ENCODE results near the gene ENTHD1. TPM values are rescaled to one million over a fixed set of nuclear protein-coding genes. Genes with fewer than 3 reads are reported as not detected.

ENTHD1 gene
- total and polyA plus RNA-seq, 10 of the 15 experiments (the other 5 are each of a cell fraction or from before 2014, with no cell fraction given), result 0.09 to 0.52 (median 0.21) TPM; not detected in 1

GRCh38 chr22:39883057-39883456 is 10.5 kb downstream of the ENTHD1 start:
- SMC1A ChIA-PET (ENCODE audit: uncharacterized antibody, unreplicated experiment), result interaction anchor here (0.8 to 1.2 kb wide), 4 partner anchors 13 to 107 kb away, joined by 3 to 7 read pairs (median 4); no protein-coding TSS in a partner anchor
- POLR2A ChIA-PET, result no interaction called here
- TF ChIP-seq SUZ12 (IDR thresholded peaks at IDR 0.05; ENCODE audit: unreplicated experiment) (no peak), ZBED1 (IDR thresholded peaks at IDR 0.05; ENCODE audit: borderline replicate concordance) (no peak), TAF1 (IDR thresholded peaks at IDR 0.05; ENCODE audit: borderline replicate concordance, low read depth, low read length) (no peak), SP1 (IDR thresholded peaks at IDR 0.05; ENCODE audit: low read depth, low read length) (no peak), RAD21 (IDR thresholded peaks at IDR 0.05; ENCODE audit: insufficient read depth, low read depth, low read length) (no peak), CREB1 (IDR thresholded peaks at IDR 0.05; ENCODE audit: low read depth) (no peak), CEBPZ (IDR thresholded peaks at IDR 0.05; ENCODE audit: low read depth, low read length) (no peak), TCF7 (IDR thresholded peaks at IDR 0.05; ENCODE audit: borderline replicate concordance) (no peak), ZSCAN29 (IDR thresholded peaks at IDR 0.05) (no peak), IKZF1 (conservative IDR thresholded peaks at IDR 0.05) (no peak)
- TF ChIP-seq, protein P1, sequence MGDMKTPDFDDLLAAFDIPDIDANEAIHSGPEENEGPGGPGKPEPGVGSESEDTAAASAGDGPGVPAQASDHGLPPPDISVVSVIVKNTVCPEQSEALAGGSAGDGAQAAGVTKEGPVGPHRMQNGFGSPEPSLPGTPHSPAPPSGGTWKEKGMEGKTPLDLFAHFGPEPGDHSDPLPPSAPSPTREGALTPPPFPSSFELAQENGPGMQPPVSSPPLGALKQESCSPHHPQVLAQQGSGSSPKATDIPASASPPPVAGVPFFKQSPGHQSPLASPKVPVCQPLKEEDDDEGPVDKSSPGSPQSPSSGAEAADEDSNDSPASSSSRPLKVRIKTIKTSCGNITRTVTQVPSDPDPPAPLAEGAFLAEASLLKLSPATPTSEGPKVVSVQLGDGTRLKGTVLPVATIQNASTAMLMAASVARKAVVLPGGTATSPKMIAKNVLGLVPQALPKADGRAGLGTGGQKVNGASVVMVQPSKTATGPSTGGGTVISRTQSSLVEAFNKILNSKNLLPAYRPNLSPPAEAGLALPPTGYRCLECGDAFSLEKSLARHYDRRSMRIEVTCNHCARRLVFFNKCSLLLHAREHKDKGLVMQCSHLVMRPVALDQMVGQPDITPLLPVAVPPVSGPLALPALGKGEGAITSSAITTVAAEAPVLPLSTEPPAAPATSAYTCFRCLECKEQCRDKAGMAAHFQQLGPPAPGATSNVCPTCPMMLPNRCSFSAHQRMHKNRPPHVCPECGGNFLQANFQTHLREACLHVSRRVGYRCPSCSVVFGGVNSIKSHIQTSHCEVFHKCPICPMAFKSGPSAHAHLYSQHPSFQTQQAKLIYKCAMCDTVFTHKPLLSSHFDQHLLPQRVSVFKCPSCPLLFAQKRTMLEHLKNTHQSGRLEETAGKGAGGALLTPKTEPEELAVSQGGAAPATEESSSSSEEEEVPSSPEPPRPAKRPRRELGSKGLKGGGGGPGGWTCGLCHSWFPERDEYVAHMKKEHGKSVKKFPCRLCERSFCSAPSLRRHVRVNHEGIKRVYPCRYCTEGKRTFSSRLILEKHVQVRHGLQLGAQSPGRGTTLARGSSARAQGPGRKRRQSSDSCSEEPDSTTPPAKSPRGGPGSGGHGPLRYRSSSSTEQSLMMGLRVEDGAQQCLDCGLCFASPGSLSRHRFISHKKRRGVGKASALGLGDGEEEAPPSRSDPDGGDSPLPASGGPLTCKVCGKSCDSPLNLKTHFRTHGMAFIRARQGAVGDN (IDR thresholded peaks at IDR 0.05), result no peak
- TF ChIP-seq, protein P2, sequence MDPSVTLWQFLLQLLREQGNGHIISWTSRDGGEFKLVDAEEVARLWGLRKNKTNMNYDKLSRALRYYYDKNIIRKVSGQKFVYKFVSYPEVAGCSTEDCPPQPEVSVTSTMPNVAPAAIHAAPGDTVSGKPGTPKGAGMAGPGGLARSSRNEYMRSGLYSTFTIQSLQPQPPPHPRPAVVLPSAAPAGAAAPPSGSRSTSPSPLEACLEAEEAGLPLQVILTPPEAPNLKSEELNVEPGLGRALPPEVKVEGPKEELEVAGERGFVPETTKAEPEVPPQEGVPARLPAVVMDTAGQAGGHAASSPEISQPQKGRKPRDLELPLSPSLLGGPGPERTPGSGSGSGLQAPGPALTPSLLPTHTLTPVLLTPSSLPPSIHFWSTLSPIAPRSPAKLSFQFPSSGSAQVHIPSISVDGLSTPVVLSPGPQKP (IDR thresholded peaks at IDR 0.05; ENCODE audit: low read depth, low read length), result no peak
- TF ChIP-seq, protein P3, sequence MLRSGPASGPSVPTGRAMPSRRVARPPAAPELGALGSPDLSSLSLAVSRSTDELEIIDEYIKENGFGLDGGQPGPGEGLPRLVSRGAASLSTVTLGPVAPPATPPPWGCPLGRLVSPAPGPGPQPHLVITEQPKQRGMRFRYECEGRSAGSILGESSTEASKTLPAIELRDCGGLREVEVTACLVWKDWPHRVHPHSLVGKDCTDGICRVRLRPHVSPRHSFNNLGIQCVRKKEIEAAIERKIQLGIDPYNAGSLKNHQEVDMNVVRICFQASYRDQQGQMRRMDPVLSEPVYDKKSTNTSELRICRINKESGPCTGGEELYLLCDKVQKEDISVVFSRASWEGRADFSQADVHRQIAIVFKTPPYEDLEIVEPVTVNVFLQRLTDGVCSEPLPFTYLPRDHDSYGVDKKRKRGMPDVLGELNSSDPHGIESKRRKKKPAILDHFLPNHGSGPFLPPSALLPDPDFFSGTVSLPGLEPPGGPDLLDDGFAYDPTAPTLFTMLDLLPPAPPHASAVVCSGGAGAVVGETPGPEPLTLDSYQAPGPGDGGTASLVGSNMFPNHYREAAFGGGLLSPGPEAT (IDR thresholded peaks at IDR 0.05; ENCODE audit: low read depth), result no peak

More at GRCh38 chr22:39883057-39883456, 10.5 kb downstream of the ENTHD1 start:
- H3K4me3 ChIP-seq, result no peak overlapping the region
- ATAC-seq (no peak), DNase-seq (ENCODE audit: low read depth, low spot score) (no peak), FAIRE-seq (no peak)
- 100% methylated on average over 1 of the region's 1 CpG for WGBS (ENCODE audit: insufficient coverage, insufficient replicate concordance, low lambda C conversion rate, missing lambda C conversion rate)
- H2AFZ ChIP-seq (ENCODE audit: control insufficient read depth, low read depth, low read length), result no peak overlapping the region
- H3K36me3 ChIP-seq (ENCODE audit: control insufficient read depth in 2 of 2, insufficient read depth in 2 of 2, low read length in 1 of 2), result no peaks in the 10 kb centered on the region
- no peak overlapping the region for H3K27ac ChIP-seq (ENCODE audit: control insufficient read depth, insufficient read depth)
- intact Hi-C loops (cut with micrococcal nuclease; ENCODE audit: unreplicated experiment) (no loop called here), in situ Hi-C loops (cut with MboI) (no loop called here)
- H3K9ac ChIP-seq (ENCODE audit: control insufficient read depth, insufficient read depth, low read length), result no peak overlapping the region
- CTCF ChIA-PET, result interaction anchor here (1.0 kb wide), 1 partner anchor 12 kb away, joined by 3 read pairs; no protein-coding TSS in a partner anchor
- H3K4me1 ChIP-seq (ENCODE audit: control insufficient read depth, insufficient read depth, low read length), result no peaks in the 10 kb centered on the region
- BruUV-seq (replicated peaks), result no TSS peak
- no peaks in the 10 kb centered on the region for H3K9me3 ChIP-seq (replicated peaks; ENCODE audit: control insufficient read depth, insufficient read depth, low read length)
- no peaks in the 10 kb centered on the region for H3K79me2 ChIP-seq (ENCODE audit: control insufficient read depth, insufficient read depth, low read length)
- H3K27me3 ChIP-seq (replicated peaks in 1 of 2; ENCODE audit: control insufficient read depth in 2 of 2, insufficient read depth in 2 of 2, low read length in 1 of 2), result no peaks in the 10 kb centered on the region
- H3K4me2 ChIP-seq (ENCODE audit: control insufficient read depth, insufficient read depth), result no peak overlapping the region
- no peaks in the 10 kb centered on the region for H4K20me1 ChIP-seq (ENCODE audit: control insufficient read depth, insufficient read depth)
- RAD21 ChIA-PET (ENCODE audit: unreplicated experiment), result no interaction called here

Measured in GM12878 (cell line).